GM12878 (cell line): ENCODE measurements around the gene TRAP1. TPM values are rescaled to one million over a fixed set of nuclear protein-coding genes. Genes with fewer than 3 reads are reported as not detected.

Experiments
- ATAC-seq: fragments of 200-7000 bp; cut with Tn5 transposase; 3 replicates; pipeline ENCODE4 v1.9.1; 2020; ENCODE audit warnings: mild to moderate bottlenecking, moderate library complexity
- BruUV-seq: library from RNA; stranded (reverse); fragments of 400-500 nt; replicated peaks from 2 replicates; lab custom pipeline; 2021; lab: Mats Ljungman, UMichigan
- CTCF ChIA-PET: fragments of 300-600 bp; sonication (Branson Sonifier 250); formaldehyde crosslinking; extraction: SDS; loops from one replicate; lab custom pipeline; 2021; ENCODE audit warnings: inconsistent platforms; lab: Yijun Ruan, JAX
- POLR2A ChIA-PET: fragments of 350-600 bp; formaldehyde crosslinking; extraction: SDS; loops from one replicate; lab custom pipeline; 2021; ENCODE audit warnings: inconsistent platforms; lab: Charles Lee
- RAD21 ChIA-PET: fragments of 300-600 bp; sonication (Branson Sonifier 250); formaldehyde crosslinking; loops from one replicate; lab custom pipeline; 2023; ENCODE audit warnings: antibody characterized with exemption; ENCODE audit not compliant: unreplicated experiment; lab: Charles Lee
- SMC1A ChIA-PET: fragments of 300-600 bp; sonication (Branson Sonifier 250); formaldehyde crosslinking; loops from one replicate; lab custom pipeline; 2023; ENCODE audit not compliant: unreplicated experiment, uncharacterized antibody; lab: Charles Lee
- DNase-seq: peaks from one replicate; pipeline ENCODE4 v3.0.0-alpha.2; 2011; ENCODE audit warnings: low read depth, low spot score
- FAIRE-seq: peaks from 3 replicates; lab custom pipeline; 2011; peaks lifted over from hg19 to GRCh38; lab: Jason Lieb, UNC
- H2AFZ ChIP-seq: 2 replicates; pipeline ENCODE4 v1.6.0; 2011; ENCODE audit warnings: low read depth, low read length, control low read depth; ENCODE audit not compliant: control insufficient read depth
- H3K27ac ChIP-seq: 2 replicates; pipeline ENCODE4 v1.5.1; 2011; ENCODE audit warnings: control low read depth; ENCODE audit not compliant: control insufficient read depth, insufficient read depth
- H3K27me3 ChIP-seq, 2 experiments: replicated peaks in 1 of 2; 2 replicates each; pipeline versions ENCODE4 v1.6.0 to v1.6.1; 2011; ENCODE audit warnings: low read length in 1 of 2; ENCODE audit not compliant: control insufficient read depth in 2 of 2, insufficient read depth in 2 of 2
- H3K36me3 ChIP-seq, 2 experiments: 2 replicates each; pipeline ENCODE4 v1.5.1; 2011; ENCODE audit warnings: low read length in 1 of 2; ENCODE audit not compliant: control insufficient read depth in 2 of 2, insufficient read depth in 2 of 2
- H3K4me1 ChIP-seq: 2 replicates; pipeline ENCODE4 v1.6.1; 2011; ENCODE audit warnings: mild to moderate bottlenecking, low read length, moderate library complexity, mixed read lengths; ENCODE audit not compliant: control insufficient read depth, insufficient read depth
- H3K4me2 ChIP-seq: 2 replicates; pipeline ENCODE4 v1.6.0; 2011; ENCODE audit warnings: control low read depth; ENCODE audit not compliant: control insufficient read depth, insufficient read depth
- H3K4me3 ChIP-seq: fragments of 200-600 bp; sonication (generic); 2 replicates; pipeline ENCODE4 v1.5.1; 2016
- H3K79me2 ChIP-seq: 2 replicates; pipeline ENCODE4 v1.6.0; 2011; ENCODE audit warnings: low read length; ENCODE audit not compliant: control insufficient read depth, insufficient read depth
- H3K9ac ChIP-seq: 2 replicates; pipeline ENCODE4 v1.8.0; 2011; ENCODE audit warnings: low read length, control low read depth, mixed read lengths; ENCODE audit not compliant: control insufficient read depth, insufficient read depth
- H3K9me3 ChIP-seq: replicated peaks from 3 replicates; pipeline ENCODE4 v1.5.1; 2011; ENCODE audit warnings: mild to moderate bottlenecking, low read length; ENCODE audit not compliant: control insufficient read depth, insufficient read depth
- H4K20me1 ChIP-seq: 2 replicates; pipeline ENCODE4 v1.6.0; 2011; ENCODE audit not compliant: control insufficient read depth, insufficient read depth
- BHLHE40 ChIP-seq, 2 experiments: fragments of 450-650 bp in 1 of 2; IDR thresholded peaks; 2 replicates each; pipeline ENCODE4 v1.6.1; 2011 to 2017; ENCODE audit warnings: low read depth in 2 of 2, borderline replicate concordance in 1 of 2, improper control_type of control experiment in 1 of 2, low read length in 1 of 2, mild to moderate bottlenecking in 1 of 2
- HSF1 ChIP-seq: fragments of 150-350 bp; IDR thresholded peaks from 2 replicates; pipeline ENCODE4 v1.6.1; 2014; ENCODE audit warnings: mild to moderate bottlenecking, low read depth, low read length
- NKRF ChIP-seq: fragments of 450-650 bp; conservative IDR thresholded peaks from 2 replicates; pipeline ENCODE4 v1.6.1; 2017; ENCODE audit warnings: mild to moderate bottlenecking, moderate library complexity
- PBX3 ChIP-seq: IDR thresholded peaks from 2 replicates; pipeline ENCODE4 v1.6.1; 2011; ENCODE audit warnings: mild to moderate bottlenecking, low read depth, low read length, moderate library complexity; ENCODE audit not compliant: insufficient replicate concordance
- POU2F2 ChIP-seq: IDR thresholded peaks from 3 replicates; pipeline ENCODE4 v1.6.1; 2011; ENCODE audit warnings: low read depth, mild to moderate bottlenecking, low read length, borderline replicate concordance
- RB1 ChIP-seq: fragments of 450-650 bp; formaldehyde crosslinking; IDR thresholded peaks from 2 replicates; pipeline ENCODE4 v1.6.1; 2017; ENCODE audit warnings: mild to moderate bottlenecking, borderline replicate concordance
- SUZ12 ChIP-seq: fragments of 200-600 bp; sonication (generic); IDR thresholded peaks from one replicate; pipeline ENCODE4 v1.6.1; 2018; ENCODE audit warnings: antibody characterized with exemption, mild to moderate bottlenecking; ENCODE audit not compliant: unreplicated experiment
- TARDBP ChIP-seq: IDR thresholded peaks from 2 replicates; pipeline ENCODE4 v1.6.1; 2016; ENCODE audit warnings: borderline replicate concordance
- USF2 ChIP-seq: IDR thresholded peaks from 2 replicates; pipeline ENCODE4 v1.6.1; 2011; ENCODE audit warnings: low read depth, low read length, improper control_type of control experiment, borderline replicate concordance
- WGBS: methylation state at CpG from one replicate; pipeline ENCODE4 v1.1.6; 2016; ENCODE audit warnings: low lambda C conversion rate; ENCODE audit not compliant: insufficient replicate concordance, insufficient coverage; ENCODE audit errors: missing lambda C conversion rate; 5-methylcytosine and 5-hydroxymethylcytosine counted together
- in situ Hi-C: fragments of 300-500 bp; cut with MboI; formaldehyde crosslinking; loops from 9 replicates; pipeline ENCODE4 v1.14.3; 2018; ENCODE audit warnings: mixed read lengths
- intact Hi-C: fragments of 100-400 bp; cut with micrococcal nuclease; formaldehyde crosslinking; loops from one replicate; pipeline ENCODE4 v1.14.2; 2022; ENCODE audit not compliant: unreplicated experiment
- polyA plus RNA-seq, 11 experiments: library from polyadenylated mRNA; depleted of rRNA in 4 of 11; unstranded in 6 of 11; stranded (reverse) in 5 of 11; fragments of >200 nt; fragmentation: Nextera tagmentation in 4 of 11; fragmentation: Illumina TruSeq in 1 of 11; extraction: Ambion mirVana in 4 of 11; extraction: Trizol in 1 of 11; gene quantifications; 1 replicate in 1 of 11; 2 replicates in 10 of 11; pipeline versions ENCODE4 v1.2.1 to v1.2.3, GENCODE V29; 2011 to 2016; ENCODE audit warnings: inconsistent platforms in 2 of 11, missing spikeins in 2 of 11, low read depth in 1 of 11
- total RNA-seq, 4 experiments: library from RNA; depleted of rRNA in 3 of 4; stranded (reverse); fragments of >200 nt in 3 of 4; fragmentation: Illumina TruSeq in 1 of 4; extraction: Trizol in 1 of 4; gene quantifications; 2 replicates each; pipeline versions ENCODE4 v1.2.1 to v1.2.3, GENCODE V29; 2013 to 2021

Gene TRAP1
- total and polyA plus RNA-seq, 10 of the 15 experiments (the other 5 are each of a cell fraction or from before 2014, with no cell fraction given) = 16.3 to 442 (median 241) TPM

- ATAC-seq = no peak
Measured at GRCh38 chr16:3745751-3746355, 28.5 kb upstream of the TRAP1 start.

GRCh38 chr16:3744018-3744417 lies 26.7 kb upstream of the TRAP1 start:
- DNase-seq (no peak), ATAC-seq (no peak), FAIRE-seq (no peak)
- Histone ChIP-seq H3K4me3 (no peak overlapping the region), H3K9me3 (no peaks in the 10 kb centered on the region), H3K36me3 (peaks cover 25 to 49% of the 10 kb centered on the region in 2 experiments), H2AFZ (no peak overlapping the region), H3K9ac (no peak overlapping the region), H3K27ac (no peak overlapping the region), H4K20me1 (no peaks in the 10 kb centered on the region; the same call in 1 of the 2 replicates), H3K79me2 (no peaks in the 10 kb centered on the region), H3K4me1 (no peaks in the 10 kb centered on the region), H3K4me2 (no peak overlapping the region), H3K27me3 (no peaks in the 10 kb centered on the region)
- ChIA-PET RAD21 (no interaction called here), SMC1A (no interaction called here), POLR2A (no interaction called here), CTCF (interaction anchor here (1.0 kb wide), 1 partner anchor 127 kb away, joined by 3 read pairs; no protein-coding TSS in a partner anchor)
- WGBS = 99% methylated on average over 7 of the region's 7 CpGs
- BruUV-seq = no TSS peak
- intact Hi-C loops = no loop called here
- in situ Hi-C loops = no loop called here
- TF ChIP-seq NKRF (no peak), RB1 (no peak), PBX3 (no peak), POU2F2 (no peak), USF2 (no peak)

More at GRCh38 chr16:3745751-3746355, 28.5 kb upstream of the TRAP1 start:
- H3K36me3 ChIP-seq = peaks cover 17 to 40% of the 10 kb centered on the region in 2 experiments
- H3K27ac ChIP-seq = no peak overlapping the region
- ChIA-PET RAD21 (no interaction called here), CTCF (no interaction called here), SMC1A (no interaction called here), POLR2A (interaction anchor here (0.6 kb wide), 1 partner anchor 526 kb away, joined by 3 read pairs; no protein-coding TSS in a partner anchor)
- H3K9me3 ChIP-seq = no peaks in the 10 kb centered on the region
- H3K27me3 ChIP-seq = no peaks in the 10 kb centered on the region
- no peak overlapping the region for H3K4me2 ChIP-seq
- no peaks in the 10 kb centered on the region for H3K79me2 ChIP-seq
- no peaks in the 10 kb centered on the region; the same call in 1 of the 2 replicates for H4K20me1 ChIP-seq
- FAIRE-seq = no peak
- TF ChIP-seq BHLHE40 (IDR thresholded peaks at IDR 0.05; ENCODE audit: borderline replicate concordance in 1 of 2, low read depth in 2 of 2, low read length in 1 of 2) (no peak), HSF1 (no peak), SUZ12 (no peak), TARDBP (no peak)
- DNase-seq = no peak
- H2AFZ ChIP-seq = no peak overlapping the region
- H3K9ac ChIP-seq = no peak overlapping the region
- BruUV-seq = no TSS peak
- in situ Hi-C loops (no loop called here), intact Hi-C loops (no loop called here)
- 96% methylated on average over 13 of the region's 13 CpGs for WGBS
- H3K4me1 ChIP-seq = no peaks in the 10 kb centered on the region
- no peak overlapping the region for H3K4me3 ChIP-seq
